GM10266 (cell line): ENCODE results near the gene LMTK2.
A peak's percentile ranks its signal among the peaks of the same experiment; 100 is the strongest.

ENCODE experiments used
- DNase-seq: peaks from one replicate; pipeline ENCODE4 v3.0.0; 2012; ENCODE audit errors: extremely low spot score
- TF ChIP-seq, protein P1 (sequence below): IDR thresholded peaks from 2 replicates; pipeline ENCODE4 v1.5.1; 2012; ENCODE audit warnings: mild to moderate bottlenecking, low read depth; ENCODE audit not compliant: control insufficient read depth, insufficient read depth; ENCODE audit errors: missing control alignments

LMTK2 gene

DNA sequence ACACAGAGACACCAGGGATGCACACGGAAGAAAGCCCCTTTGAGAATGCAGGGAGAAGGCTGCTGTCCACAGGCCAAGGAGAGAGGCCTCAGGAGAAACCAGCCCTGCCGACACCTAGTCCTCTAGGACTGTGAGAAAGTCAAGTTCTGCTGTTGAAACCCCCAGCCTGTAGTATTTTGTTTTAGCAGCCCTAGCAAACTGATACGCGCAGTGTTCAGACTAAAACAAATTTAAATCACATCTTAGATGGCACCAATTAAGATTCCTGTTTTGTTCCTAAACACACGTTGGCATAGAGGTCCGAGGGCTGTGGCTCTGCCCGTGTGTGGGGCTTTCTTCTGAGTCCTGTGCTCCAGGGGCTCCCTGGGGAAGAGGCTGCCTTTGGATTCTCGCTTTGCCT lies 21.7 kb downstream of the LMTK2 start:
- no peak for DNase-seq
- TF ChIP-seq, protein P1, sequence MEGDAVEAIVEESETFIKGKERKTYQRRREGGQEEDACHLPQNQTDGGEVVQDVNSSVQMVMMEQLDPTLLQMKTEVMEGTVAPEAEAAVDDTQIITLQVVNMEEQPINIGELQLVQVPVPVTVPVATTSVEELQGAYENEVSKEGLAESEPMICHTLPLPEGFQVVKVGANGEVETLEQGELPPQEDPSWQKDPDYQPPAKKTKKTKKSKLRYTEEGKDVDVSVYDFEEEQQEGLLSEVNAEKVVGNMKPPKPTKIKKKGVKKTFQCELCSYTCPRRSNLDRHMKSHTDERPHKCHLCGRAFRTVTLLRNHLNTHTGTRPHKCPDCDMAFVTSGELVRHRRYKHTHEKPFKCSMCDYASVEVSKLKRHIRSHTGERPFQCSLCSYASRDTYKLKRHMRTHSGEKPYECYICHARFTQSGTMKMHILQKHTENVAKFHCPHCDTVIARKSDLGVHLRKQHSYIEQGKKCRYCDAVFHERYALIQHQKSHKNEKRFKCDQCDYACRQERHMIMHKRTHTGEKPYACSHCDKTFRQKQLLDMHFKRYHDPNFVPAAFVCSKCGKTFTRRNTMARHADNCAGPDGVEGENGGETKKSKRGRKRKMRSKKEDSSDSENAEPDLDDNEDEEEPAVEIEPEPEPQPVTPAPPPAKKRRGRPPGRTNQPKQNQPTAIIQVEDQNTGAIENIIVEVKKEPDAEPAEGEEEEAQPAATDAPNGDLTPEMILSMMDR, result no peak

DNA sequence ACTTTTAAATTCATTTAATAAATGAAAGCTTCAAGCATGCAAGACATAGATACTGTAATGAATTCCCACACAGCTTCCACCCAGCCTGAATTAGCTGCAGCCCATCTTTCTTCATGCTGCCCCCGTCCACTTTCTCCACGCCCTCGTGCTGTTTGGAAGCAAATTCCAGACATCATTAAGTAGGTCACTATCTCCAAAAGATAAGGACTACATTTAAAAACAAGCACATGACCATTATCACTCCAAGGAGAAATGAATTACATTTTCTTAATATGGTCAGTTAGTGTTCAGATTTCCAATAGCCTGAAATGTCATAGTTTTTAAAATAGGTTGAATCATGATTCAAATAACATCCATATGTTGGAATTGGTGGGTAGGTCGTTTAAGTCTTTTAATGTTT lies 24.3 kb downstream of the LMTK2 start:
- no peak for DNase-seq
- TF ChIP-seq, protein P1, result no peak

DNA sequence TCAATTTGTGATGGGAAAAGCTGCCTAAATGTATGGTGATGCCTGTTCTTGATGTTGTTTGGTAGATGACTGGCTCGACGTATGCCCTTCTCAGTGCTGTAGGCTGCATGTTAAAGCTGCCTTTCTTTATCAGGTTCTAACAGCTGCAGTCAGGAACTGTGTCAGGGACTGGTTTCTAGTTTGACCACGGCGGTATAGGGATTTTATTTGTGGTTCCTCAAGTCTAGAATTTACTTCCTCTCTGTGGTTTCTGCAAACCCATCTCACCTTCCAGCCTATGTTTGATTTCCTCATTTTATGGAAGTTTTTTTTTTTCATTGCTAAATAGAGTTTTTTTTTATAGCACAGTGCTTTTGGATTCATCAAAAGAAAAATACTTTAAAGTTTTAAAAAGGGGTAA lies 26.5 kb downstream of the LMTK2 start:
- peak; percentile 17 for DNase-seq

DNA sequence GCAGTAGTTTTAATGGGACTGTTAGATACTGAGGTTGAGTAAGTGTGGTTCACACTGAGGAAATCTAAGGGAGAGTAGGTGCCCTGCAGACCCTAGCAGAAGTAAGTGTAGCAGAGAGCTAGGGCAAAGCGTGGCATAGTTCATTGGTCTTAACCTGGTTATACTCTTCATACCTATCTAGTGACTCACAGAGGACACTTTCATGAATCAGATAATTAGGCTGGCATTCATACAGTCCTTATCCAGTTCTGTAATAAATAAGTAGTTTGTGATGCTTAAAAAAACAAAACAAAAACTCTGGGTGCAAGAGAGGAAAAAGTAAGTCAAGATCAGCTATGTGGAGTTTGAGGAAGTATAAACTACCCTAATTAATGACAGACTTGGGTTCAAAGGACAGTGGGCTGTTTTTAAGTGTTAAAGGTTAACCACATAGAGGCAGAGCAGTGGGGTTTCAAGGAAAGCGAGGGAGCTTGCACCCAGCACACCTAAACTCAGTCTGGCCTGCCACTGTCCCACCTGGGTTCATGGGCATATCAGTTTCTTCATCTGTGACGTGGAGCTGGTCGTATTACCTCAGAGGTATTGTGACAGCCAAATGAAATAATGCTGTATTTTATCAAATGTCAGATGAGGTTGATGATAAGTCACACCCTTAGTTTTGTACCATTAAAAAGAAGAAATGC lies 27.1 kb downstream of the LMTK2 start:
- no peak for DNase-seq
- TF ChIP-seq, protein P1, result no peak

More for the DNA sequence above, 26.5 kb downstream of the LMTK2 start:
- TF ChIP-seq, protein P1, result no peak

DNA sequence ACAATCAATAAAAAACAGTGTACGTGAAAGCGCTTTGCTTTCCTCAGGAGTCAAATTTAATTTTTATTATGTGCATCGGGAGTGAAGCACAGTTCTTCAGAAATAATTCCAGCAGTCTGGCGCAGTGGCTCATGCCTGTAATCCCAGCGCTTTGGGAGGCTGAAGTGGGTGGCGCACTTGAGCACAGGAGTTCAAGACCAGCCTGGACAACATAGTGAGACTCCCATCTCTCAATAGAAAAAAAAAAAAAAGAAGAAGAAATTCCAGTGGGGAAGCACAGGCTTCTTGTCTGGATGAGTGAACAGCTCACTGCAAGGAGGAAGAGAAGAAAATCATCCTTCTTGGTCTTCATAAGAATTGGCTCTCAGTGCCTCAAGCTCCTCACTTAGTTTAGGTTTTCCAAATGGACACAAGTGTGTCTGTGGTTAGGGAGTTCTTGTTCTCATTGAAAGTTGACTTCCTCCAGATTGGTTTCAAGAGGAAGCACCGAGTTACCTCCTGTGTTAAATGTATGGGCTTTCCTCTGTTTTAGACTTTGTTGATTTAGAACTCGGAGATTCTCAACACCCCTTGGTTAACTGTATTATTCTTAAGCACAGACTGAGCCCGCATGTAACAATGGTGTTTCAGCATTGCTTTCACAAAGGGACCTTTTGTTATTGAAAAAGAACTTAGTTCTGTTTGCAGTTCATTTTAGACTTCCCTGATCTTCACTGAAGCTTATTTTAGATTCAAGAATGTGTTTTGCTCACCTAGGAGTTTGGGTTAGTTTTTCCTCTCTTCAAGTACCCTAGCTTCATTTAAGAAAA lies 28.0 kb downstream of the LMTK2 start:
- DNase-seq, result no peak
- TF ChIP-seq, protein P1, result no peak

DNA sequence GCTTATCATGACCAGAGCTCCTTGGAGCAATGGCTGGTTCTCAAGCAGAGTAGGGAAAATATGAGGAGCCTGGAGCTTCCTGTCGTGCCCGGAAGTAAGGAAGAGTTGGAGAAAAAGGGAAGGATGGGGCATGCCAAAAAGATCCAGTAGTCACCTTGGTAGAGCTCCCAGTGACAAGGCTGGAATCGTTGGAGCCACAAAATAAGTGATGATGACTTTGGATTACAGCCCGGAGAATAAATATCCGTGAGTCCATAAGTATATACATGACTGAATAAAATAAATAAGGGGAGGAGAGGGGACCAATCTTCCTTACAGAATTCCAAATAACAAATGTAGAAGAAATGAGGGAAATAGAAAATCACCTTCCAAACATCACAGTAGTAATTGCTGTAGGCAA lies 29.3 kb downstream of the LMTK2 start:
- no peak for DNase-seq
- TF ChIP-seq, protein P1, result no peak

DNA sequence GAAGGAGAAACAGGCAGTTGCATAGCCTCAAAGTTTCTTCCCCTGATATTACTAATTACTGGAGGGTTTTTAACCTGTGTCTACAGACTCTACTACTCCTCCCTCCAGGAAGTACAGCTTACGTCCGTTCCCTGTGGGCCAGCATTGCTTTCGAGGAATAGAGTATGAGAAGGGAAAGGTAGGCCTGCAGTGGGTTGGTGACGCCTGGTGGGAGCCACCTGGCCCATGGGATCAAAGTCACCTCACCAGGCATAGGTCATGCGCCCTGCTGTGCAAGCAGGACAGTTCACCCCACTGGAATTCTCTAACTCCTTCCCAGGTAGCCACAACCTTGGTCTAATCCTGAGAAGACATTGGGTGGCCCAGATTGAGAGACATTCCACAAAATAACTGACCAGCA lies 29.8 kb downstream of the LMTK2 start:
- TF ChIP-seq, protein P1, result no peak
- DNase-seq, result no peak
